Measurements from ENCODE around the gene MAD1L1. TPM values are rescaled to one million over a fixed set of nuclear protein-coding genes. Genes with fewer than 3 reads are reported as not detected.

The MAD1L1 gene
- total RNA-seq, 1 experiment from 2014 or later: 43.8 TPM

GRCh38 chr7:2083362-2083761, 149.4 kb downstream of the MAD1L1 start:
- Mint-ChIP-seq H3K4me1 (peaks cover 6% of the 10 kb centered on the region), H3K4me3 (no peak overlapping the region), H3K27ac (peak overlapping the region; percentile 49; the same call in 1 of the 2 replicates), H3K9me3 (no peaks in the 10 kb centered on the region), H3K36me3 (peaks cover 4% of the 10 kb centered on the region; the same call in 1 of the 2 replicates), H3K27me3 (ENCODE audit: low read depth) (no peaks in the 10 kb centered on the region)
- ATAC-seq: no peak
- no peak for DNase-seq (ENCODE audit: low spot score)
- ChIA-PET CTCF (interaction anchor here (0.5 kb wide), 1 partner anchor 92 kb away, joined by 4 read pairs; no protein-coding TSS in a partner anchor), POLR2A (interaction anchor here (1.0 kb wide), 1 partner anchor 107 kb away, joined by 3 read pairs; no protein-coding TSS in a partner anchor)
- TF ChIP-seq ZNF423 (CRISPR knock-in tag; IDR thresholded peaks at IDR 0.05) (no peak), TEAD4 (CRISPR knock-in tag; IDR thresholded peaks at IDR 0.05) (no peak), ZNF317 (CRISPR knock-in tag; IDR thresholded peaks at IDR 0.05; ENCODE audit: borderline replicate concordance, low read depth) (no peak), JAZF1 (CRISPR knock-in tag; IDR thresholded peaks at IDR 0.05) (no peak), E2F1 (CRISPR knock-in tag; IDR thresholded peaks at IDR 0.05) (no peak), ERG (CRISPR knock-in tag; IDR thresholded peaks at IDR 0.05) (no peak), ESRRA (CRISPR knock-in tag; IDR thresholded peaks at IDR 0.05; ENCODE audit: borderline replicate concordance) (no peak), RORB (CRISPR knock-in tag; IDR thresholded peaks at IDR 0.05) (no peak), RELA (CRISPR knock-in tag; IDR thresholded peaks at IDR 0.05; ENCODE audit: borderline replicate concordance) (no peak), GABPB1 (CRISPR knock-in tag; IDR thresholded peaks at IDR 0.05) (no peak), AFF4 (CRISPR knock-in tag; IDR thresholded peaks at IDR 0.05; ENCODE audit: borderline replicate concordance) (no peak), SP1 (CRISPR knock-in tag; conservative IDR thresholded peaks at IDR 0.05) (no peak), ETV6 (CRISPR knock-in tag; IDR thresholded peaks at IDR 0.05) (no peak), STAT6 (CRISPR knock-in tag; conservative IDR thresholded peaks at IDR 0.05; ENCODE audit: low read depth) (no peak), NR1H2 (CRISPR knock-in tag; IDR thresholded peaks at IDR 0.05) (no peak), ZNF121 (CRISPR knock-in tag; IDR thresholded peaks at IDR 0.05) (no peak), NFE2L1 (CRISPR knock-in tag; IDR thresholded peaks at IDR 0.05) (no peak), SOX15 (CRISPR knock-in tag; IDR thresholded peaks at IDR 0.05) (no peak)
- TF ChIP-seq, protein P1, sequence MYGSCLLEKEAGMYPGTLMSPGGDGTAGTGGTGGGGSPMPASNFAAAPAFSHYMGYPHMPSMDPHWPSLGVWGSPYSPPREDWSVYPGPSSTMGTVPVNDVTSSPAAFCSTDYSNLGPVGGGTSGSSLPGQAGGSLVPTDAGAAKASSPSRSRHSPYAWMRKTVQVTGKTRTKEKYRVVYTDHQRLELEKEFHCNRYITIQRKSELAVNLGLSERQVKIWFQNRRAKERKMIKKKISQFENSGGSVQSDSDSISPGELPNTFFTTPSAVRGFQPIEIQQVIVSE (CRISPR knock-in tag; IDR thresholded peaks at IDR 0.05; ENCODE audit: borderline replicate concordance): no peak
